ENCODE data around the gene STPG4.

STPG4 gene

DNA sequence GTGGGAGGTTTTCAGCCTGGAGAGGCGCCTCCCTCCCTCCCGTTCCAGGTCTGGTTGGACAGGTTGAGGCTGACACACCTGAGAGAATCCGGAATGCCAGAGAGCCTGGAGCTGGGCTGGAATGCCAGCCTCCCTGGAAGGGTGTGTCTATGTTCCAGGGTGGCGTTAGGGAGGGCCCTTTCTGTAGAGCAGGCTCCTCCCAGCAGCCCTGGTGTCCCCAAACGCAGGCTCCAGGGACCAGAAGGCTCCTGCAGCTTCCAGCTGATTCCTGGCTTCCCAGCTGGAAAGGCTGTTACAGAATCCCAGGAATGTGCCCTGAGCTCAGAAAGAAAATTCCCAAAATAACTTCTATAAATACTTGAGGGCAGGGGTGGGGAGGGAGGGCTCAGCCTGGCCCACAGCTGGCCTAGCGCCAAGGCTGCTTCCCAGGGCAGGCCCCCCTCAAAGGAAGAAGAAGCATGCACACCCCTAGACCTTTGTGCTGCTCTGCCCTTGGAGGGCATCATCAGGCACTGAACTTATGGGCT is 85.4 kb downstream of the STPG4 start:
- FAIRE-seq: no peak

DNA sequence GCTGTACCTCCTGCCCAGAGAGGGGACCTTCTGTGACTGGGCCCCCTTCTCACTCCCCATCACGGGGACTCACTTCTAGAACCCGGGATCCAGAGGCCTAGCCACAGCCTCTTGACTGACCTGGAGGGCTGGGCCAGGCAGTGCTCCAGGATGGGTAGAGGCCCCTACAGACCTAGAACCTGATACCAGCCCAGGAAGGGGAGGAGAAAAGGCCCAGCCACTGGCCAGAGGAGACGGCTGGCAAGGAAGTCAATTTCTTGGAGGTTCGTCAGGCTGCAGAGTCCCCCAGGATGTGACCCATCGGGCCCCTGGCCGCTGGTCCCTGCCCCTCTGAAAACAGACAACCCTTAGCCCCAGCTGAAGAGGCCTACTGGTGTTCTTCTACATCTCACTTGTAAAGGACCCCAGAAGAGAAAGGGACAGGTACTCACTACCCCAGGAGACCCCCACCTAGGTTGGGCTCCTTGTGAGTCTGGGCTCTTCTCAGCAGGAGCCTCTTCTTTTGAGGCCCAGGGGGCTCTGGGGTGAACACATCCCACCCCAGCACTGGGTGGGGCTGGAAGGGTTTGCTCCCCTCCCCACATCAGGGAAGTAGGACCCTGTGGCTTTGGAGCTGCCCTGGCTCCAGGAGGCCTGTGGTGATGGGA is 86.0 kb downstream of the STPG4 start:
- FAIRE-seq: no peak

DNA sequence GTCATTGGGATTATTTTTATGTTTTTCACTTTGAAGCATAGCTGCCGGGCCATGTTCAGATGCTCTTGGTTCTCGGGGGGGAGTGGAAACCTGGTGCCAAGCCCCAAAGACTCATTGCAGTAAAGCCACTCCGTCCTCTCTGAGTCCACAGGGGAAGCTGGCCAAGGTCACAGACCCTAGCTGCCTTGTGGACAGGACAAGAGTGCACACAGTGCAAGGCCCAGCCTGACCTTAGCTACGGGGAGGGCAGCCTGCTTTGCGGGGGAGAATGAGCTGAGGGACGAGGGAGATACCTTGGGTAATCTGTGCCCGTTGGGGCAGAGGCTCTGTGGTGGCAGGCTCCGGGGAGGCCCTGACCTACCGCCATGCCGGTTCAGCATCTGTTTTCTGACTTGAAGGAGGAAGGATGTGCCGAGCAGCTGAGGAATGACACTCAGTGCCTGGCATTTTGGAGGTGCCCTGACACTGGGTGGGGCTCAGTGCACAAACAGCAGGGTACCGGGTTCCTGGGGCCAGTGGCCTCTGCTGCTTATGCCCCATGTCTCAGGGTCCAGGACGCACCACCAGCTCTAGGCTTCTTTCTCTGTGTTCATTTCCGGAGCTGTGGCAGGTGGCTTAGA is 87.2 kb downstream of the STPG4 start:
- FAIRE-seq: no peak

DNA sequence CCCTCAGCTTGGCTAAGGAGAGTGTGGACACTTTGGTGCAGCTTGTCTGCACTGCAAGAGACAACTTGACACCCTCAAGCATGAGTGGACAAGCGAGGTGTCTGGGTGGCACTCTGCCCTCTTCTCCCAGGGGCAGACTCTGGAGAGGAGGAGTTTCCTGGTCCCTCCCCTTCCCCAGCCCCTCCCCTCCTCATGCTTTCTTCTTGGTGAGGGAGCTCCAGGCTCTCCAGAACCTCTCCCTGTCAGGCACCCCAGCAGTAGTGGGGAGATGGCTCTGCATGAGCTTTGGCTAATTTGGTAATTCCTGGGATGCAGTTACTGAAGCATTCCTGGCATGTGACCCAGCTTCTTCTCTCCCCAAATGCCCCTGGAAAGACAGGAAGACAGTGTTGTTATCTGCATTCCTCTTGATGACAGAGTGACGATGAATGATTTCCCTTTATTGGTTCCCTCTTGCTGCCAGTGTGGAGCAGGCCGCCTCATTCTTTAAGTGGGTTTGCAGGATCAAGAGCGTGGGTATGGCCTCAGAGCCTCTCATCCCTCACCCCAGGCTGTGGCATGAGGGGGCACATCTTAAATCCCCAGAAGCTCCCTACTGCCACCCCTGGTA is 89.2 kb downstream of the STPG4 start:
- FAIRE-seq: no peak

DNA sequence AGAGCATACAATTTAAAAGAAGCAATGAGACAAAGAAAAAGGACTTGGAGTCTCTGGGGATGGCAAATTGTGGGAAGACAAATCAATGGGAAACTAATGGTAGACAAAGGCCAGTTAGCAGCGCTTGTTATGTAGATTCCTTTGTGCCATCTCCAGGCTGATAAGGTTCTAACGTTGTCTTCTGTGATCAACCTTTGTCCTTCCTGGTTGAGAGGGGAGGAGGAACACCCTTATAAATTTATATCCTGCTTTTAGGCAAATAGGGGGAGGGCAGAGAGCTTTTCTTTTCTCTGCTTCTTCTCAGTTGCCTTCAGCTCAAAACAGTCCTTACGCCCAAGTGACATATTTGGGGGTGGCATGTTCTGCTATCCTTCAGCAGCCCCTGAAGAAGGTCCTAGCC is 89.8 kb downstream of the STPG4 start:
- FAIRE-seq: no peak

DNA sequence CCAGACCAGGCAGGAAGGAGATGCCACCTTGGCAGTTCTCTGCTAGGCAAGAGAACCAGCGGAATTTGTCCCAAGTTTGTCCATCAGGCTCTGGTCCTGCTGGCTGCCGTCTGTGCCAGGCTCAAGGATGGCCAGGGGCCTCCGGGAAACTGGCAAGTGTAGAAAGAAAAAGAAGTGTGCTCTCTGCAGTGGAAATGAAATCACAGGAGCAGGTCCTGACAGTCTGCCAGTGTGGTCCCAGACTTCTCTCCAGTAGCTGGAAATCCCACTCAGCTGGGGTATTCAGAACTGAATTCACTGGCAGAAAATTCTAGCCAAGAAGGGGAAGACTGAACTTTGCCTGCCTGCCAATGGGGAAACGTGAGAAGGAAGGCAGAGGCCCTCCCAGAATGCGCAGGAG is 91.0 kb downstream of the STPG4 start:
- no peak for FAIRE-seq

DNA sequence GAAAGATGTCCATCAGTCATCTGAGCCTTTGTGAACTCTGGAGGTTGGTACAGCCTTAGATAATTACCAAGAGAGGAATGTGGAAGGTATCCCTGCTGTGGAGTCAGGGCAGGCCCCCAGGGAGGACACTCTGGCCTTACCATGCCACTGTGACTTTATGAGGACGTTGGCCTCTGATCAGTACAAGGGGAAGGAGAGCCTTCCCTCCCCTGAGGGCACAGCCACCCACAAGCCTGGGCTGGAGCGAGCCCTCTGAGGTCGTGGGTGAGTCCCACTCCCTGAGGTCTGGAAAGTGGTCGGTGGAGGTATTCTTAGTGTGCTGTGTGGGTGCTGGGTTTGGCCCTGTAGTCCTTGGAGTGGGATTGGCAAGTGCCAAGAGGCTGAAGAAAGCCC is 91.6 kb downstream of the STPG4 start:
- no peak for FAIRE-seq

DNA sequence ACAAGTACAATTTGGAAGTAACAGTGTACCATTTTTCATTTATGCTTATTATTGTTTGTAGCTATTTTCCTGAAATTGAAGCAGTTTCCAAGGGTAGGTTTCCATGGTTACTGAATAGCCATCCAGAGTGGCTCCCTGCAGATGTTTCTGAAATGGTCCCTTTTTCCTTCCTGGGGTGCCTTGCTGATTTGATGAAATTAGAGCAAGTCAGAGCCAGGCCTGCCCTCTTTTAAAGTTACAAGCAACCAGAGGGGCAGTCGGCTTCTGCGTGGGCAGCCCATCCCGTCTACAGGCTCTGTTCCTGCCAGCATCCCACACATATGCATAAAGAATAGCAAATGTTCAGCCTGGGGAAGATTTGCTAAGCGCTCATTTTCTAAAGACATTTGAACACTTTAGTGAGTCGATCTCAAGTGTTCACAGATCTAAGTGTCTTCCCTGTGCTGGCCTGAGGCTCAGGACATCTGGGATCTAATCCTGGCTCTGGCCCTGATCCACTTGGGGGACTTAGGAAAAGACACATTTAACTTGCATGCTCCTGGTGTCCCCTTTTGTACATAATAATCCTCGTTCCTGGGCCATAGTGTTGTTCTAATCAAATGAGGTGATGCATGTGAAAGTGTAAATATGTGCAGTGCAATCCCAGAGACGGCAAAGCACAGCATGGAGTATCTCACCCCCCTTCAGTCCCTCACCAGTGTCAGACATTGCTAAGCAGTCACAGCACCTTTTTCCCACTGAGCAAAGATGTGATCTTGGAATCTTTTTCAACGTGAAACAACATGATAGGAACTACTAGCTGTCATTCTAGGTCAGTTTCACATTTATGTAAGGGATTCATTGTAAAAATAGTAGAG is 92.2 kb downstream of the STPG4 start:
- FAIRE-seq: no peak

DNA sequence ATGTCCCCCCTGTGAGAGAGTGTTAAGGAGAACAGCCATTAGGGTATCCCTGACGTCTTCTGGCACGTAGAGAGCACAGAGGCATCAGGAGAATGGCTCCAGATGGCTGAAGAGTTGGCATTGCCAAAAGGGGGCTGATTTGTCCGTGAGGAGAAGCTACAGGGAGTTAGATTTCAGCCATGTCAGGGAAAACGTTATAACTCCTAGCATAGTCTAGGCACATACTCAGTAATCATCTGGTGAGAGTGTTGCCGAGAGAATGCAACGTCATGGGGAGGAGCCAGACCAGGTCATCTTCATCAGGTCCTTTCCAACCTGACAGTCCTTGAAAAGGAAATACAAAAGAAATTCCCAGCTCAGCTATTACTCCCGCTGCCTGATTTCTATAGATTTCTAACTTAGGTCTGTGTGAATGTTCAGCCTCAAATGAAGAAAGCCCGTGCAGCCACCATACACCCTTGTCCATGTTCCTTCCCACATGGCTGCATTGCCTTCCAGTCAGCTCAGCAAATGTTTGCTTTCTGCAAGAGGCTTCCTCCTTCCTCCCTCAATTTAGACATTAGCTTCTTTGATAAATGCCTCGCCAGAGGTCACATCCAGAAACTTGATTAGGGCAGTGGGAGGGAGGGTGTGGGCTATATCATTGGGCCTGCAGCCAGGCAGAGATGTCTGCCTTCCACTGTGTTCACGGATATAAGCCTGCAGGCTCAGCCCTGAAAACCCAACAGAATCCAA is 93.0 kb downstream of the STPG4 start:
- FAIRE-seq: no peak

DNA sequence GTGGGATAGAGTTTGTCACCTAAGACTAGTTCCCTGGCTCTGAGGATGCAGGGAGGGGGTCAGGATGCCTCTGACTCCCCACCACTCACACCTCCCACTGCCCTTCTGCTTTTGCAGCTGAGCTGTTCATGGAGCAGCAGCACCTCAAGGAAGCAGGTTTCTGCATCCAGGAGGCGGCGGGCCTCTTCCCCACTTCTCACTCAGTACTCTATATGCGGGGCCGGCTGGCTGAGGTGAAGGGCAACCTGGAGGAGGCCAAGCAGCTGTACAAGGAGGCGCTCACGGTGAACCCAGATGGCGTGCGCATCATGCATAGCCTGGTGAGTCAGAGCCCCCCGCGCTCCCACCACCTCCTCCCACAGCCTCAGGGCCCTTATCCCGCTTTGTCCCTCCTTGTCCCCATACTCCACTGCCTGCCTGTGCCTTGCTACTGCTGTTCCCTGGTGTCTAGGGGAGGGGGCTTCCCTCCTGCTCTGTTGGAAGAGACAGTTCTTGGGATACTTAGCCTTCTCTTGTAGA is 94.4 kb downstream of the STPG4 start:
- FAIRE-seq: no peak

DNA sequence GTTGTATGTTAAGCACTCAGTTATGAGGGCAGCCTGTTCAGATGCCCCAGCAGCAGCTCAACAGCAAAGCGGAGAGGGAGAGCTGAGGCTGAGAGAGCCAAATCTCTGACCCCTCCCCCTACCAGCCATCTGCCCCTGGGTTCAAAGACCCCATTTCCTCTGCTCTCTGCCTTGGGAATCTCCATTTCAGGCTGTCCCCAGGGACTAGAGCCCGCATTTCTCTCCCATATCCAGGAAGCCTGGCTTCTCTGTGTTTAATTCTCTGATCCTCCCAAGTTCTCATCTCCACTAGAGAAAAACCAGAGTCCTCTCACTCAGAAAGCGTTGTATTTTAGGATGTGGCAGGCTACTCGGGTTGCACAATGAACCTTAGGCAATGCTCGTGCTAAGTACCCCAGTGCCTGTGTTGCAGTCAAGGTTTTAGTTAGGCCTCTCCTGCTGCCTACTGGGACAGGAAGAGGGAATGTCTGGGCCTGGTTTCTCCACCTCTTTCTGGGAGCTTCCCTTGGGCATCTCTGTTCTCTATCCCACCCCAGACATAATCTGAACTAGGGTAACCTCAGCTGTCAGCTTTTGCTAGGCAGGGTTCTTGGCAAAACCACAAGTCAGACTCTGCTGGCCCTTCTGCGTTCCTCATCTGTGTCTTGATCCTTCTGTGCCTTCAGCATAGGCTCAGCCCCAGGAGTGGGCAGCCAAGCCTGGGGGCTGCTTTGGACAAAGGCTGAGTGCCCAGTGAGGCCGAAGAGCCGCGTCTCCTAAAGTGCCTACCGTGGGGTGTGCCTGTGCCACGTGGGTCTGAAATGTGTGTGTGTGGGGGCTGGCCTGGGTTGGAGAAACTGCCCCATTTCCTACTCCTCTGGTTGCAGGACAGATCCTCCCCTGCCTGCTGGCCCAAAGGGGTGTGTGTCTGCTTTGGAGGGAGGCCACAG is 96.8 kb downstream of the STPG4 start:
- no peak for FAIRE-seq

DNA sequence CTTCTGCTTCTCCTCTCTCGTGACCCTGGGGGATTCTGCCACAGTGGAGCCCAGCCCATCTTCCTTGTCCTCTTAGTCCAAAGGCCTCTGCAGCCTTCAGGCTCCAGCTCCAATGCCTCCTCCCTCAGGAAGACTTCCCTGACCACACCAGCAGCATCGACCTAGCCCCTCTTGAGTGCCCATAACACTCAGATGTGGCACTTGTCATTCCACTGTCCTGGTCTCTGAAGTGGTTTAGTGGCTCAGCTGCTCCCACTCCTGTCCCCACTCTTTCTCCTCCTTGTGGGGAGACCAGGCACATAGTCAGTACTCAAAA is 97.5 kb downstream of the STPG4 start:
- no peak for FAIRE-seq

DNA sequence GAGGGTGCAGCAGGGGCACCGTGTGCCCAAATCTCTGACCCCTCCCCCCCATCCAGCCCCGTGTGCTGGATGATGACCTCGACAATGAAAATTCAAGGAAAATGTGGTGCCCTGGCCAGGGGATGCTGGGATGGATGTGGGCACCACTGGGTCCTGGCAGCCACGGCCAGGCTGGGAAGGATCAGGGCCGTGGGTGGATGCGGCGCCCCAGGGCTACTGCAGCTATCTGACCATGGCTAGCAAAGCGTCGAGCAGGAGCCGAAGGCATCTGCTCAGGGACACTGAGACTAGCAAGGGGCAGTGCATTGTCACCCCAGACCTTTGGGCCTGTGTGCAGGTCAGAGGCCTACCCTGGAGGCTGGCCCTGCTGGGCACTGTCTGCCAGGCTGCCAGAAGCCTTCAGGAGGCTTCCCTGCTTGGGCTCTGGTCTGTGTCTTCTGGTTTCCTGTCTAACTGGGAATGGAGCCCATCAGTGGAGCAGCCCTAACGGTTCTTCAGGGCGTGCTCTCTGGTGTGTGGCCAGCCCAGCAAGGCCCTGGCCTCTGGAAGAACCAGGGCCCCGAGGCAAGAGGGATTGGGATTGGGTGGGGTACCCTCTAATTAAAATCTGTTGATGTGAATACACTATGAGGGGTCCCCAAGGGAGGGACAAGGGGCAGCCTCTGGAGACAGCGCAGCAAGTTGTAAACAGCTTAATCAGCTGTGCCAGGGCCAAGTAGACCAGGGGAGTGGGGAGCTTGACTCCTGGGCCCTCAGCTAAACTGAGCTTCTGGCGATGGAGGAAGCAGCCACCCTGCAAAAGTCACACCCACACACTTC is 98.0 kb downstream of the STPG4 start:
- no peak for FAIRE-seq

DNA sequence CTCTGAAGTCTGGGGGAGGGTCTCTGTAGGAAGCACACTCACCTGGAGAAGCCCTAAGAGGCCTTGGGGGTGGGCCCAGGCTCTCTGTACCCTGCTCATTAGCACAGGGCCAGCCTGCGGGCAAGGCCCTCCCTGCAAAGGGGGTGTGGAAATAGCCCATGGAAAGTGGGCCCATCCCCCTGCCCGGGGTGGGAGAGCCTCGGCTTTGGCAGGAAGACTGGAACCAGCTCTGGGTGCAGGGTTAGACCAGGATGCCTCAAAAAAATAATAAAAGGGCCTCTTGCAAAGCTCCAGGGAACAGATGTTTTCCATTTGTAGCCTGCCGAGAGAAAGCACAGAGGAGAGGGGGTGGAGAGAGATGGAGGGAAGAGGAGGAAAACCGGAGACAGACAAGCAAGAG is 98.7 kb downstream of the STPG4 start:
- FAIRE-seq: no peak

DNA sequence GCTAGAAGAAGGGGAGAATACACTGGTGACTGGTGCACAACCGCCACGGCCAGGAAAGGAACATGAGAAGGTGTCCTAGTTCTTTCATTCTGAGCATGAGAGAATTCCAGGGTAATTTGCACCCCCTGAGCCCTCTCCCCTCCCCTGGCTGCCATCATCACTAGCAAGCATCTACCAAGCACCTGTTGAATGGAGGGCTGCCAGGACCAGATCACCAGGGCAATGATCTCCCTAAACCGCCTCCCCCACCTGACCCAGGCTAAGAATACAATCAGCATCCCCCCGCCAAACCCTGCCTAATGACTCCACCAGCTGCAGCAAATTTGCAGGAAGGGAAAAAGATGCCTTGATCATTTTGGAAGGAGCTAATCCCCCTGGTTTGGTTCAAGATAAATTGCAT is 100.2 kb downstream of the STPG4 start:
- no peak for FAIRE-seq

DNA sequence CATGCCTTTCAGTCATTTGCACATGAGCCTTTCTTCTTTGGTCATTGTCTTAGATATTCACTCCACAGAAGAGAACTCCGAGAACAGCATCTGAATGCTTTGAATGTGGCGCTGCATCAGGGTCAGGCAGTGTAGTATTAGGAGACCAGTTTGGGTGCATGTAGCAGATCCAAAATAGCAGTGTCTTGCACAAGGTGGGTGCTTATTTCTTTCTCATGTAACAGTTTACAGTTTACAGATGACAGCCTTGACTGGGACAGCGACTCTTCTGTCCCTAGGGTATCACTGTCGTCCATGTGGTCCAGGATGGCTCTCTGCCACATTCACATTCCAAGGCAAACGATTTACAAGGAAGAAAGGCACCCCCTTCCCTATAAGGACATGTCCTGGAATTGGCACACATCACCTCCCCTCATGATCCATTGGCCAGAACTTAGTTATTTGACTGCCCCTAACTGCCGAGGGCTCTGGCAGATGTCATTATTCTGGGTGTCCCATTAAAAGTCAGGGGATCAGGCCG is 101.0 kb downstream of the STPG4 start:
- no peak for FAIRE-seq

DNA sequence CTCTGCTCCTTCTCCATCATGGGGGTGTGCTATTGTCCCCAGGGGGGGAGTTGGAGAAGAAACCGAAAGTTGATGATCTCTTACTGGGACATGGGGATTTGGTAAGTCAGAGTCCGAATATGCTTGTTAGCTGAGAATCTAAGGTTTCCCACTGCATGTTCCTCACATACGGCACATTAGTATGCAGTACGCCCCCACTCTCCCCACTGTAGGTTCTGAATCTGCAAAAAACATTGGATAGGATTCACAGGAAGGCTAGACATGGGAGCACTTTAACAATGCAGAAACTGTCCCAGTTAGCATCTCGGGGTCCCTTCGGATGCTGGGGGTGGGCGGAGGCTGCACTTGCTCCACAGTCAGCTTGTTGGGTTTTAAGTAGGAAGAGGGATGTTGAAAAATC is 102.3 kb downstream of the STPG4 start:
- no peak for FAIRE-seq

DNA sequence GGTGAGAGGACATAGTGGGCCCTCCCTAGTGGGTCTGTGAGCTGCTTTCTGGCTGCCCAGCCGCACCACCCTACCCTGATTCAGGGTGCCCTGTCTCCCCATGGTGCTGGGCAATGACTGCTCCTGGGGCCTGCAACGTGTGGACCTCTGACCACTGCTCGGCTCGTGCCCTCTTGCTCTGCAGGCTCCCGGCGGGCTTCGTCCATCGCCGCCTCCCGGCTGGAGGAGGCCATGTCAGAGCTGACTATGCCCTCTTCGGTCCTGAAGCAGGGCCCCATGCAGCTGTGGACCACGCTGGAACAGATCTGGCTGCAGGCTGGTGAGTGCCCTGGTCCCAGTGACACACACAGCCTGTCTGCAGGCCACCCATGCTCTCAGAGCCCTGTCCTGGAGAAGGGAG is 103.5 kb downstream of the STPG4 start:
- no peak for FAIRE-seq

DNA sequence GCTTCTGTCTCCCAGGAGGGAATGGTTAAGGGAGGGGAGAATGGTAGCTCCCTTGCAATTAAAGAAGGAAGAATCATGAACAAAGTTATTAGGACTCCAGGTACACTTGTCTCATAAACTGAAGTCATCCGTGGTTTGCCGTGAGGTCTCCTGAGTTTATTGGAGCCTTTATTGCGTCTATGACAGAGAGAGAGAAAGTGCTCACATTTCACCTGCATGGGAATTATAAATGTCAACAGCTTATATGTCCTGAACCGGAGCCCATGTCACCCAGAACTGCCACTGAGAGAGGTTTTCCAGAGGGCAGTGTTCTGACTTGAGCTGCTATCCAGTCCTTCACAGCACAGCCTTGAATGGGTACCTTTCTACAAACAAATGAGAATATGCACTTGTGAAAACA is 104.3 kb downstream of the STPG4 start:
- no peak for FAIRE-seq

DNA sequence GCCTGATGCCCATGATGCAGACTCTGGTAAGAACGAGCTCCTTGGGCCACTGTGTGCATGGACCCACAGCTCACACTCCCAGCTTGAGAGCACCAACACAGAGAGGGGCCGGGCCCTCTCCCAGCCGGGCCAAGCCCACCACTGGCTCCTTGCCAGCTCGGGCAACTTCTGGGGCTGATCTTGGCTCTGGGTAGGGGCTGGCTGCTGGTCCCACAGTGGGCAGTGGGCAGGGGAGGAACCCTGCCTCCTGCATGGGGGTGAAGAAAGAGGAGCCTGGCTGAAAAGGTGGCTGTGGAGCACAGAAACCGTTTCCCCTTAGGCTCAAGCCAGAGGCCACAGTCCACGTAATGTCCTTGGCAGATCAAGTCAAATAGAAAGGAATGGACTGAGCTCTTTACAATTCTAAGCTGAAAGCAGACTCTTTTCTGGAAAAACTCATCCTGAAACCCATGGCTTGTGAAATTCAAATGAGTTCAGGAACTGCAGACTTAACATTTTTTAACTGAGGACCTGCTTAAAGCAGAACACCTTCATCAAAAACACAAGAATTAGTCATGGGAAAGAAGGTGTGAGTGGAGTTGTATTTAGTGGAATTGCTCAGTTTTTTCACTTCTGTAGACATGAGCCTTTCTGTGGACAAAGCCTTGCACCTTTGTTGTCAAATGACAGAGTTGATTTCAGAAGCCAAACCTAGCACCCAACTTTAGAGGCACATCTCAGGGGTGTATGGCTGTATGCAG is 104.9 kb downstream of the STPG4 start:
- FAIRE-seq: no peak
